ENCODE data around the gene ZC4H2.
A peak's percentile ranks its signal among the peaks of the same experiment; 100 is the strongest.
"Not testable (repeated sequence)": the region's sequence is repeated elsewhere in the genome, so short reads cannot be mapped to it uniquely, and the experiment has no call there.

ZC4H2 gene

GRCh38 chrX:64885850-64886249 lies 90.4 kb downstream of the ZC4H2 start:
- TF ChIP-seq REST (IDR thresholded peaks at IDR 0.05; ENCODE audit: insufficient replicate concordance, low read depth) = no peak
- TF ChIP-seq CTCF (IDR thresholded peaks at IDR 0.05; ENCODE audit: insufficient read depth, low read length) = peak; percentile 45
- TF ChIP-seq POLR2AphosphoS5 (IDR thresholded peaks at IDR 0.05; ENCODE audit: low read depth) = no peak
- peak; percentile 9; the same call in 1 of the 2 replicates for TF ChIP-seq SPI1 (IDR thresholded peaks at IDR 0.05; ENCODE audit: borderline replicate concordance, low read depth)
- no peak for TF ChIP-seq GABPA (IDR thresholded peaks at IDR 0.05; ENCODE audit: low read depth)
- DNase-seq (ENCODE audit: low read depth in 1 of 2, low spot score in 1 of 2) = peak in 1 of 2 experiments; percentile 14
- H3K4me3 ChIP-seq (replicated peaks; ENCODE audit: insufficient read depth, low read length) = no peak overlapping the region
- H3K27ac ChIP-seq (replicated peaks) = no peak overlapping the region
- H3K27me3 ChIP-seq (ENCODE audit: insufficient read depth, poor library complexity, severe bottlenecking) = no peaks in the 10 kb centered on the region

- not testable (repeated sequence) for H3K27me3 ChIP-seq (ENCODE audit: insufficient read depth, poor library complexity, severe bottlenecking); H3K4me3 ChIP-seq (replicated peaks; ENCODE audit: insufficient read depth, low read length); H3K27ac ChIP-seq (replicated peaks); DNase-seq (ENCODE audit: low read depth in 1 of 2, low spot score in 1 of 2)
Measured at GRCh38 chrX:64878709-64879108, 97.5 kb downstream of the ZC4H2 start.

- DNase-seq (ENCODE audit: low read depth in 1 of 2, low spot score in 1 of 2) = no peak
- Histone ChIP-seq H3K27me3 (ENCODE audit: insufficient read depth, poor library complexity, severe bottlenecking) (no peaks in the 10 kb centered on the region), H3K27ac (replicated peaks) (no peak overlapping the region), H3K4me3 (replicated peaks; ENCODE audit: insufficient read depth, low read length) (no peak overlapping the region)
- no peak for TF ChIP-seq CTCF (IDR thresholded peaks at IDR 0.05; ENCODE audit: insufficient read depth, low read length)
- TF ChIP-seq GABPA (IDR thresholded peaks at IDR 0.05; ENCODE audit: low read depth) = no peak
- no peak for TF ChIP-seq REST (IDR thresholded peaks at IDR 0.05; ENCODE audit: insufficient replicate concordance, low read depth)
- no peak for TF ChIP-seq POLR2AphosphoS5 (IDR thresholded peaks at IDR 0.05; ENCODE audit: low read depth)
- no peak for TF ChIP-seq SPI1 (IDR thresholded peaks at IDR 0.05; ENCODE audit: borderline replicate concordance, low read depth)
Measured at GRCh38 chrX:64867217-64867616, 109.0 kb downstream of the ZC4H2 start.
